ENCODE data around the gene AMZ2. TPM values are rescaled to one million over a fixed set of nuclear protein-coding genes. Genes with fewer than 3 reads are reported as not detected.

Gene AMZ2
- total and polyA plus RNA-seq, 2 of the 8 experiments (the other 6 are each of a cell fraction or from before 2014, with no cell fraction given) = 49.5 to 71.0 TPM

DNA sequence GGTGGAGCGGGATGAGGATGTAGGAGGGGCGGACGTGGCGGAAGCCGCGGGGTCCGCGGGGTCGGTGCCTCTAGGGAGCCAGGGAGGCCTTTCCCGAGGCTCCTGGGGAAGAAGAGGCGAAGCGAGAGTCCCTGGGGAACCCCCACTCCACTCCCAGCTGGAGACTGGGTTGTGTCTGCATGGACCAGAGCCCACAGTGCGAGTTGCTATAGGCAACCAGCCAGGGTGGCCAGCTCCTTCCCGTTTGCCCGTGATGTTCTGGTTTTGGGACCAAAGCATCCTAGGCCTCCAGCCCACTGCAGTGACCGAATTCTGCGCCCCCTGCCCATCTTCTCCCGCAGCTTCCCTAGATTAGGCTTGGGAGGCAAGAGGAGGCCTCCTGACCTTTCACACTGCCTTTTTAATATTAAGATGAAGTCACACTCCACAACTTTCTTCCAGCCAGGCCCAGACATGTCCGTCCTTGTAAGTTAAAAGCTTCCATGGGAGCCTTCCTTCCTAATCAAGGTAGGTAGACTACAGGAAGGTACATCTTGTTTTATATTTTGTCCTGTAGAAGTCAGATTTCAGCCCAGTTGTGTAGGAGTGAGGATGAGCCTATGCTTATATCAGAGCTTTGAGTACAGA is 469 bp downstream of the AMZ2 start:
- Histone ChIP-seq H2BK20ac (ENCODE audit: low read length) (no peak overlapping the region), H3K14ac (ENCODE audit: insufficient read length) (no peak overlapping the region), H2AFZ (ENCODE audit: low read length) (peak overlapping the region; percentile 25; the same call in 1 of the 2 replicates), H4K5ac (ENCODE audit: insufficient read length, low read depth, low read length) (peak overlapping the region; percentile 39), H2BK120ac (replicated peaks; ENCODE audit: low read depth, low read length) (no peak overlapping the region), H3K9ac (replicated peaks in 1 of 4; ENCODE audit: extremely low read depth in 1 of 4, low read depth in 3 of 4, low read length in 3 of 4) (peak overlapping the region in 3 of 4 experiments; percentile 62 to 78 (median 63); a peak in 5 of 7 replicates), H3K4me1 (replicated peaks in 1 of 4; ENCODE audit: control insufficient read depth in 3 of 4, insufficient read depth in 4 of 4, low read length in 3 of 4) (no peaks in the 10 kb centered on the region; a peak in 2 of 7 replicates), H3K4ac (replicated peaks; ENCODE audit: insufficient read length, low read depth, low read length) (peak overlapping the region; percentile 21), H2BK15ac (ENCODE audit: low read length) (no peak overlapping the region), H4K20me1 (replicated peaks in 1 of 2; ENCODE audit: control insufficient read depth in 1 of 2, insufficient read depth in 2 of 2, low read length in 2 of 2) (no peaks in the 10 kb centered on the region), H3K18ac (ENCODE audit: extremely low read depth, low read length) (0 out of 2 replicates have a peak overlapping the region, but pooled peaks have one; percentile 13), H3K4me3 (ENCODE audit: extremely low read depth in 1 of 4, insufficient read depth in 2 of 4, low read depth in 3 of 4, low read length in 4 of 4) (peak overlapping the region; percentile 75 to 88 (median 78)), H3K23me2 (ENCODE audit: low read depth, low read length) (peaks cover 2% of the 10 kb centered on the region; the same call in 1 of the 2 replicates), H4K8ac (ENCODE audit: extremely low read depth, insufficient read depth, low read length) (peak overlapping the region; percentile 72; the same call in 1 of the 2 replicates), H3K4me2 (ENCODE audit: insufficient read depth in 1 of 2, low read depth in 2 of 2, low read length in 2 of 2) (peak overlapping the region; percentile 67 to 77), H3K23ac (ENCODE audit: insufficient read length) (no peak overlapping the region), H3K79me2 (ENCODE audit: control insufficient read depth in 1 of 2, insufficient read depth in 2 of 2, low read length in 2 of 2) (no peaks in the 10 kb centered on the region), H2AK5ac (ENCODE audit: low read depth, low read length) (no peak overlapping the region), H2BK12ac (ENCODE audit: low read depth, low read length) (no peak overlapping the region), H3K9me3 (ENCODE audit: insufficient read depth in 2 of 2, low read depth in 1 of 2, low read length in 1 of 2) (no peaks in the 10 kb centered on the region), H3K36me3 (ENCODE audit: control insufficient read depth in 2 of 4, insufficient read depth in 4 of 4, low read length in 3 of 4) (peaks cover 0 to 7% (median 0%) of the 10 kb centered on the region in 4 experiments; a peak in 3 of 8 replicates), H2BK5ac (ENCODE audit: low read depth, low read length) (0 out of 2 replicates have a peak overlapping the region, but pooled peaks have one; percentile 16), H3K27me3 (replicated peaks in 1 of 4; ENCODE audit: control insufficient read depth in 3 of 4, extremely low read depth in 1 of 4, insufficient read depth in 3 of 4, low read length in 3 of 4) (no peaks in the 10 kb centered on the region), H4K91ac (replicated peaks; ENCODE audit: insufficient read length, low read length) (no peak overlapping the region), H3K27ac (ENCODE audit: low read depth, low read length) (no peak overlapping the region), H3K56ac (replicated peaks; ENCODE audit: insufficient read length, low read depth, low read length) (peak overlapping the region; percentile 87), H3K79me1 (ENCODE audit: low read depth, low read length) (no peaks in the 10 kb centered on the region)
- FAIRE-seq (no peak), DNase-seq (ENCODE audit: low read depth in 1 of 2, low spot score in 2 of 2) (no peak)
- TF ChIP-seq, protein P1, sequence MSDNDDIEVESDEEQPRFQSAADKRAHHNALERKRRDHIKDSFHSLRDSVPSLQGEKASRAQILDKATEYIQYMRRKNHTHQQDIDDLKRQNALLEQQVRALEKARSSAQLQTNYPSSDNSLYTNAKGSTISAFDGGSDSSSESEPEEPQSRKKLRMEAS (IDR thresholded peaks at IDR 0.05) = no peak
- peak; percentile 31 for TF ChIP-seq ASH2L (IDR thresholded peaks at IDR 0.05; ENCODE audit: low read length)
- TF ChIP-seq CBX5 (IDR thresholded peaks at IDR 0.05; ENCODE audit: low read depth, low read length) = no peak
- POLR2A ChIA-PET (ENCODE audit: partially characterized antibody) = interaction anchor here (0.6 to 3.0 kb wide), 12 partner anchors 9 to 212 kb away, joined by 3 to 10 read pairs (median 3); no protein-coding TSS in a partner anchor
- CTCF ChIA-PET (ENCODE audit: partially characterized antibody) = interaction anchor here (0.9 to 3.6 kb wide), 7 partner anchors 48 to 214 kb away, joined by 3 to 18 read pairs (median 5); no protein-coding TSS in a partner anchor
- WGBS, 2 experiments (ENCODE audit: extremely low coverage in 1 of 2, insufficient coverage in 1 of 2, insufficient read length in 1 of 2, insufficient replicate concordance in 2 of 2, low coverage in 1 of 2, low lambda C conversion rate in 2 of 2, missing lambda C conversion rate in 1 of 2) = 5% methylated on average over 19 of the region's 19 CpGs; no CpG with 5 or more reads in 1 of the 2 experiments

Data from H1 (cell line).